ENCODE measurements around the gene GALNT17. TPM values are rescaled to one million over a fixed set of nuclear protein-coding genes. Genes with fewer than 3 reads are reported as not detected.

Gene GALNT17
- total and polyA plus RNA-seq, 2 experiments from 2014 or later, result 11.1 to 65.6 TPM

DNA sequence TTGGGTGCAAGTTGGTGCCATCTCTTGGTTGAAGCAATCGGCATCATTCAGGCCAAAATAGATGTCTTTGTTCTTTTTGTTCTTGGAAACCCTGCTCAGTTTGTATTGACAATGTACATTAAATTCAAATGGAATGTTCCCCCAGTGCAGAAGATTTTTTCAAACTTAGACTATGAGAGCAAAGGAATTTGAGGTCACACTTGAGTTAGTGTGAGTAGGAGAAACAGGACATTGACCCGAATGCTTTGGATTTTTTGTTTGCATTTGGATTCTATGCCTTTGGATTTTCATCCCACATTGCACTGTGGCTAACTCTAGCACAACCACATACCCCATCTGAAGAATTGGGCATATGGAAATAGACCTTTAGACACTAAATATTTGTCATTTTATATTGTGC, 480.0 kb downstream of the GALNT17 start:
- DNase-seq (ENCODE audit: low spot score) (no peak), ATAC-seq (no peak)
- Histone ChIP-seq H3K4me1 (ENCODE audit: insufficient read depth) (peaks cover 29% of the 10 kb centered on the region), H3K27ac (ENCODE audit: low read depth) (no peak overlapping the region), H4K20me1 (replicated peaks; ENCODE audit: insufficient read depth) (no peaks in the 10 kb centered on the region), H3K79me2 (replicated peaks; ENCODE audit: insufficient read depth) (no peaks in the 10 kb centered on the region), H2AFZ (no peak overlapping the region), H3K36me3 (ENCODE audit: insufficient read depth) (no peaks in the 10 kb centered on the region), H3K9me2 (ENCODE audit: insufficient read depth) (0 out of 2 replicates have a peak, but pooled peaks cover 2% of the 10 kb centered on the region), H3K4me3 (no peak overlapping the region), H3K4me2 (no peak overlapping the region), H3K27me3 (ENCODE audit: insufficient read depth) (no peaks in the 10 kb centered on the region), H3F3A (replicated peaks; ENCODE audit: low read depth) (0 out of 2 replicates have a peak, but pooled peaks cover 2% of the 10 kb centered on the region)
- H3K27ac Mint-ChIP-seq, result no peak overlapping the region
- TF ChIP-seq ZNF331 (CRISPR knock-in tag; IDR thresholded peaks at IDR 0.05; ENCODE audit: low read depth) (no peak), ZNF462 (CRISPR knock-in tag; IDR thresholded peaks at IDR 0.05) (no peak), JUNB (IDR thresholded peaks at IDR 0.05; ENCODE audit: unreplicated experiment) (no peak), NANOG (IDR thresholded peaks at IDR 0.05; ENCODE audit: borderline replicate concordance) (no peak), EZH2phosphoT487 (IDR thresholded peaks at IDR 0.05; ENCODE audit: unreplicated experiment) (no peak), ETS1 (IDR thresholded peaks at IDR 0.05) (no peak)
- H3K27me3 Mint-ChIP-seq (ENCODE audit: insufficient read depth, low read depth, poor library complexity), result peaks cover 6% of the 10 kb centered on the region
- H3K4me3 Mint-ChIP-seq, result no peak overlapping the region
- peaks cover 28% of the 10 kb centered on the region for H3K4me1 Mint-ChIP-seq
- no peaks in the 10 kb centered on the region; the same call in 2 of the 3 replicates for H3K9me3 Mint-ChIP-seq
- H3K36me3 Mint-ChIP-seq (ENCODE audit: low read depth), result peaks cover 14% of the 10 kb centered on the region; the same call in 1 of the 3 replicates

Measured in GM23338 (cell line).